COLO829 (cell line): ENCODE data around the gene IGFBP6.
A peak's percentile ranks its signal among the peaks of the same experiment; 100 is the strongest.
"Not testable (repeated sequence)": the region's sequence is repeated elsewhere in the genome, so short reads cannot be mapped to it uniquely, and the experiment has no call there.

Experiments used
- DNase-seq: peaks from one replicate; pipeline ENCODE4 v3.0.0; 2012; ENCODE audit warnings: low spot score

The IGFBP6 gene

GRCh38 chr12:53096759-53097158, 708 bp upstream of the IGFBP6 start:
- no peak for DNase-seq

DNA sequence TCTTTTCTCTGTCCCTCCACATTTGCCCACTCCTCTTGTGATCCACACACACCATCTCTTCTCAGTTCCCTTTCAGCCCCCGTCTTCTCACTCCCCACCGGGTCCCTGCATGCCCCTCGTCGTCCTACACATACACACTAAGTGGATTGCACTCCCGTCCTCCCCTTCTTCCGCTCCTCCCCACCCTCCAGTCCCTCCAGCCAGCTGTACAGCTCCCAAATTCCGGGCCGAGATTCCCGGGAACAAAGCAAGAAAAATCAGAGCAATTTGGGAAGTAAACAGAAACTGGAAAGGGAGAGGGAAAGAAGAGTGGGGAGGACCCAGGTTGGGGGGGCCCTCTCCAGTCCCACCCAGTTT, 282 bp upstream of the IGFBP6 start:
- DNase-seq: no peak

GRCh38 chr12:53098354-53098981, 1.0 kb downstream of the IGFBP6 start:
- no peak for DNase-seq

DNA sequence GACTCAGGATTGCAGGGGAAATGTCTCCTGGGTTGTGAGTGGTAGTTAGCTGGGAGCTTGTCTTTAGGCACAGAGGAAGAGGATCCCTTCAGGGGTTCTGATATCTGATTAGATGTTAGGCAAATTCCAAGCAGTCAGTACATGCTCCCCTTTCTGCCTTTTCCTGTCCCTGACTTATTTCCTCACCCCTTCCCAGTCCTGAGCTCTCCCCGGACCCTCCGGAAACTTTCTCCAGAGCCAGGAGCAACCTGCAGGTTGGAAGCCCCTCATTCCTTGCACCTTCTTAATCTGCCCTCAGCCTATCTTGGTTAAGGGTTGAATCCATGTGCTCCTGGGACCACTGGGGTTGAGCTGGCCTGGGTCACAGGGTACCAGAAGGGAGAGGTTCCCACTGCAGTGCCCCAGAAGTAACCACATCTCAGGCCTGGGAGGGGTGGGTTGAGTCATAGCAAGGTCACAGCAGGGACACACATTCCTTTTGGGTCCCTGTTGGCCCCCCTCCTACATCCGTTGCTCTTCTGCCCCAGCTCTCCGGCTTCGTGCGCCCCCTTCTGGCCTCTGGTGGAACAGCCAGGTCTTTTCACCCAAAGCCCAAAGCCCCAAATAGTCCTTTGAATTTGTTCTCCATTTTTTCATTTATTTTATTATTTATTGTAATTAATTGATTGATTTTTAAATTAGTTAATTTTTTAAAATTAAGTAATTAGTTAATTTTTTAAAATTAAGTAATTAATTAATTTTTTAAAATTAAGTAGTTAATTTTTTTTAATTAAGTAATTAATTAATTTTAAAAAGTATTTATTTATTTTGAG, 1.8 kb downstream of the IGFBP6 start:
- peak; percentile 97 for DNase-seq

DNA sequence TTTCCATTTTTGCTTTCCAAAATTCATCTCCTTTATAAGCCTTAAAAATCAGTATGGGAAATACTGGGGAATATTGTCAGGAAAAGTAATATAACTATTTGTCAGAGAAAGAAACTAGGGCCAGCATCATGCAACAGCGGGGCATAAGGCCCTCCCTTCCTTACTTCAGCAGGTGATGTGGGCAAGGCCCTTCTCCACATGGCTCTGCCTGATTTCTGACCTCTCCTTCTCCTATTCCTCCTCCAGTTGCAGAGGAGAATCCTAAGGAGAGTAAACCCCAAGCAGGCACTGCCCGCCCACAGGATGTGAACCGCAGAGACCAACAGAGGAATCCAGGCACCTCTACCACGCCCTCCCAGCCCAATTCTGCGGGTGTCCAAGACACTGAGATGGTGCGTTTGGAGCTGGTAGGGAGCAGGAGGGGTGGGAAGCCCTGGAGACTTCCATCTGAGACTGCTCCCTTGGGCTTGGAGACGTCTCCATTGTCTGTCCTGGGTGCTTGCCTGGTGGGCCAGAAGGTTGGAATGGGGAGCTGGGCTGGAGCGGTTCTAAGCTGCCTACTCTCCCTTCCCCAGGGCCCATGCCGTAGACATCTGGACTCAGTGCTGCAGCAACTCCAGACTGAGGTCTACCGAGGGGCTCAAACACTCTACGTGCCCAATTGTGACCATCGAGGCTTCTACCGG, 3.1 kb downstream of the IGFBP6 start:
- no peak for DNase-seq

DNA sequence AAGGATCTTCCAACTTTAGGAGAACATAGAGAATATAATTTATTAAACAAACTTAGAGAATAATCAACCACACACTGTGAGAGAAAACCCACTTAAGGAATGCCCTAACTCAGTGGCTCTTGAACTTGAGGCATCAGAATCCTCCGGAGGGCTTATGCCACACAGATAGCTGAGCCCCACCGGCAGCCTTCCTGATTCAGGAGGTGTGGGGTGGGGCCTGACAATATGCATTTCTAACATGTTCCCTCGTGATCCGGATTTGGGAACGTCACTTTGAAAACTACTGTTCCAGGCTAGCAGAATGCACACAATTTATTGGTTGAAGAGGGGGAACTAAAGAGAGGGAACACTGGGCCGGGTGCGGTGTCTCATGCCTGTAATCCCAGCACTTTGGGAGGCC, 3.8 kb downstream of the IGFBP6 start:
- no peak for DNase-seq

DNA sequence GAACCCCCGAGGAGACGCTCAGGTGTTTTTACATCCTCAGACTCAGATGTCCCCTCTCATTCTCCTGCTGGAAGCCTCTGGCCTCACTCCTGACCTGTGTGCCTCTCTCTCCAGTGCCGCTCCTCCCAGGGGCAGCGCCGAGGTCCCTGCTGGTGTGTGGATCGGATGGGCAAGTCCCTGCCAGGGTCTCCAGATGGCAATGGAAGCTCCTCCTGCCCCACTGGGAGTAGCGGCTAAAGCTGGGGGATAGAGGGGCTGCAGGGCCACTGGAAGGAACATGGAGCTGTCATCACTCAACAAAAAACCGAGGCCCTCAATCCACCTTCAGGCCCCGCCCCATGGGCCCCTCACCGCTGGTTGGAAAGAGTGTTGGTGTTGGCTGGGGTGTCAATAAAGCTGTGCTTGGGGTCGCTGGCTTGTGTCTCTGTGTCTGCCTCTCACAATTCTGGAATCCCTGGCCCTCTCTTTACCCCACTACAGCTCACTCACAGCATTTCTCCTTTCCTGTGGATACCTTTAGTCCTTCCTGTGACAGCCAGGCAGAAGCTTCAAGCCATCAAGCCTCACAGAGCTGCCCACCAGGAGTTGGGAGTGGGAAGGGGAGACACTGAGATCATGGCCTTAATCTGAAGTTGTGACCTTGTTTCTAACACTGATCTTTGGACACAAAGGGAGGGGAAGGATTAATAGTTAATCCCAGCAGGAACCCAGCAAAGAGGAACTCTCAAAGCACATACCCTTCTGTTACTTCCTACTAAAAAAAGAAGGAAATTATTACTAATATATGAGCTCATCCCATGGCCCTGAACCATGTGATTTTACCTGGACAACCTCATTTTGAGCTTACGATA, 4.7 kb downstream of the IGFBP6 start:
- no peak for DNase-seq

DNA sequence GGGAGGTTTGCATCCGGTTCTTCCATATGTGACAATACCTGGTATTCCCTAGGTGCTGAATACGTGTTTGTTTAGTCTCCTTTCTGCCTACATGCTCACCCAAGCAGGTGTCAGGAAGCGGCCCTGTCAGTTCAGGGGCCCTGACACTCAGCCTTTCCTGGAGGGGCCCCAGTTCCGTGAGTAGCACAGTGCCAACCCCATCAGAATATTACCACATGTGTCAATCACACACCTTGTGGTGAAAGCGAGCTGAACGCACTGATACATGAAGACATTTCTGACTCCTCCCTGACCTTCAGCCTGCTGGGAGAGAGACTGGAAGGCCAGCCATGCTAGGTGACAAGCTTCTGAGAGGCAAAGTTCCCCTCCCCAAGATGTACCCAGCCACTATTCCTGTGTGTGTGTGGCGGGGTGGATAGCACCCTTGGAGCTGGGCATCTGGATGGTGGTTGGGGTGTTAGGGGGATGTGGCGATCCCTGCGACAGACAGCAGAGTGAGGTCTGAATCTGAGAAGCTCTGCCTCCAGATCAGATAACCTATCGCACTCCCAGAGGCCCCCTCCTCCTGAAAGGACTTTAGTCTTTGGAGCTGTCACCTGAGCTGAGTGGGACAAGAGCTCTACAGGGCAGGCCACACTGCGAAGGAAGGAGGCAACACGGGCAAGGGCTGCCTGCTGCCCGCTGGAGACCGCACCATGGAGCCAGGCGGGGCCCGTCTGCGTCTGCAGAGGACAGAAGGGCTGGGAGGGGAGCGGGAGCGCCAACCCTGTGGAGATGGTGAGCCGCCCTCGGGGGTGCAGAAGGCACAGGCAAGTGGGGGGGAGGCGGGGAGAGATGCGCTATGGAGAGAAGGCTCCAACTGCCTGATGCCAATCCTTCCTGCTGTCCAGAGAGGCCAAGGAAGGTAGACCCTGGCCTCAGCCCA, 5.7 kb downstream of the IGFBP6 start, which contains the start of gene SOAT2:
Gene SOAT2 (plus strand): TSS at position 604 of the 925 bp plus-strand sequence. CDS start 92 bp downstream, at position 696.
- DNase-seq: no peak

DNA sequence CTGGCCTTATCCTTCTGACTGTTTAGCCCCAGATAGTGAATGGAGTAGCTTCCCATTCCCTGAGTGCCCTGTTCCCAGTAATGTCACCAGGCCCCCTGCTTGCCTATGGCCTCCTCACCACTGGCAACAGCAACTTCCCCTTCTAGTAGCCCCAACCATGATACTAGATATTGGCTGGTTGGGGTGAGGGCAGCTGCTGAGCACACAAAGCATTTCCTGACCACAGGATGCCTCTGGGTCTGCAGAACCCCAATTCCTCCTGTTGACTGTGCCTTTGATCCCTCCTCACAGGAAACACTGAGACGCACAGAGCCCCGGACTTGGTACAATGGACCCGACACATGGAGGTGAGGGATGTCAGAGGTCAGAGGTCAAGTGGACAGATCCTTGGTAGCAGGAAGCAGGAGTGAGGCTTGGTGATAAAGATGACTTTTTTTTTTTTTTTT, 6.4 kb downstream of the IGFBP6 start:
- no peak for DNase-seq

GRCh38 chr12:53105256-53105655, 7.8 kb downstream of the IGFBP6 start:
- no peak for DNase-seq

GRCh38 chr12:53105712-53106439, 8.4 kb downstream of the IGFBP6 start:
- no peak for DNase-seq

- DNase-seq: no peak
Measured at GRCh38 chr12:53107122-53107521, 9.7 kb downstream of the IGFBP6 start.

GRCh38 chr12:53112431-53112830, 15.0 kb downstream of the IGFBP6 start:
- DNase-seq: not testable (repeated sequence)

DNA sequence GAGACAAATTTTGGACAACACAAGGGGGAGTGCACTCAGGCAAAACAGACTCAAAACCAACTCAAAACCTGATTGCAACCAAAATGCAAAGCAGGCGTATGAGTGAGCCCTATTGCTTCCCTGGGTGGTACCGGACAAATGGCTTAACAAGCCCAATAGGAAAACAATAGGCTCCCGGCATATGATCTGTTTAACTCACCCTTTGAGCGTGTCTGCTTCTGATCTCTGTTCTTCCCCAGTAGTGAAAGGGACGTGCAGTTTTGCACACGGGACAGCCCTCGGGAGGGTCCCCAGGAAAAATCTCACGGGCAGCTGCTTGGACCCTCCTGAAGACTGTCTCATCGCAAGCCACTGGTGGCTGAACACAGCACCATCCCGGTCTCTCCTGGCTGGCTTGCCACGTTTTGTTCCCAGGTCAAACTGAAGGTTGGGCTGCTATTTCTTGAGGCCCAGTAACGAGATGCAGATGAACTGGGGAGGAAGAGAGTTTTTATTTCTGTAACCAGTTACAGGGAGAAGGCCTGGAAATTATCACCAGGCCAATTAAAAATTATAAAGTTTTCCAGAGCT, 15.8 kb downstream of the IGFBP6 start:
- DNase-seq: no peak

DNA sequence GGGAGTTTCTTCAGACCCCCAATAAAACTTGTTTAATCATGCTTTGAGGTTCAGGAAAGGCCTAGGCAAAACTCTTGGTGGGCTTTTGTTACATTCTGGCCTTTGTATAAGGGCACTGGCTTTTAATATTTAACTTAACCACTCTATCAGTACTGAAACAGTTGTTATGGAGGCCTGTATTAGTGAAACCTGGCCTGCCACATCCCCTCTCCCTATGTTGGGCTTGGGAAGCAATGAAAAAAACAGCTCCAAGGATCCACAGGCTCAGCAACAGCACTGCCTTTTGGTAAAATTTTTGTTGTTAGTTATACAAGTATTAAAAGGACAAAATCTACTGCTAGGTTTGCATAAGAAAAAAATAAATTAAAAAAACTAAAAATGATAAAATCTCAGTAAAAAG, 16.5 kb downstream of the IGFBP6 start:
- DNase-seq: no peak

DNA sequence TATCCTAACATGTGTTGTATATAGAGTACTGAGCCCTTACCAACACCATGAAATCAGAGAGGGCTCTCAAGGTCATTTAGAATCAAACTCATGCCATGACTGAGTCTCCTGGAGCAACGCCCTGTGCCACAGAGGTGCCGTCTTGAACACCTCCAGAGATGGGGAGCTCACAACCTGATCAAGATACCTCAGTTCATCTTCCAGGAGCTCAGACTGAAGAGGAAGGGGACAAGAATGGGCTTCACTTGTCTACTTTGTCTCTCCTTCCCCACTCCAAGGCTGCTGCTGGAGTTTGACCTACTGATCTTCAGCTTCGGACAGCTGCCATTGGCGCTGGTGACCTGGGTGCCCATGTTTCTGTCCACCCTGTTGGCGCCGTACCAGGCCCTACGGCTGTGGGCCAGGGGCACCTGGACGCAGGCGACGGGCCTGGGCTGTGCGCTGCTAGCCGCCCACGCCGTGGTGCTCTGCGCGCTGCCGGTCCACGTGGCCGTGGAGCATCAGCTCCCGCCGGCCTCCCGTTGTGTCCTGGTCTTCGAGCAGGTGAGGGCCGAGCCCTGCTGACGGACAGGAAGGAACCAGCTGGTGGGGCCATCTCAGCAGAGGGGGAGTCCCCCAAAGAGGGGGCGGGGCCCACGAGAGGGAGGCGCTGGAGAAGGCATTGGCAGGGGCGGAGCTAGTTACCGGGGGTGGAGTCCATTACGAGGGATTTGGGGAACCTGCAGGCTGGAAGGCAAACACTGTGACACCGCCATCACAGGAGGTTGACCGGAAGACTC, 17.8 kb downstream of the IGFBP6 start:
- DNase-seq: no peak

- no peak for DNase-seq
Measured at GRCh38 chr12:53115891-53116648, 18.6 kb downstream of the IGFBP6 start.

DNA sequence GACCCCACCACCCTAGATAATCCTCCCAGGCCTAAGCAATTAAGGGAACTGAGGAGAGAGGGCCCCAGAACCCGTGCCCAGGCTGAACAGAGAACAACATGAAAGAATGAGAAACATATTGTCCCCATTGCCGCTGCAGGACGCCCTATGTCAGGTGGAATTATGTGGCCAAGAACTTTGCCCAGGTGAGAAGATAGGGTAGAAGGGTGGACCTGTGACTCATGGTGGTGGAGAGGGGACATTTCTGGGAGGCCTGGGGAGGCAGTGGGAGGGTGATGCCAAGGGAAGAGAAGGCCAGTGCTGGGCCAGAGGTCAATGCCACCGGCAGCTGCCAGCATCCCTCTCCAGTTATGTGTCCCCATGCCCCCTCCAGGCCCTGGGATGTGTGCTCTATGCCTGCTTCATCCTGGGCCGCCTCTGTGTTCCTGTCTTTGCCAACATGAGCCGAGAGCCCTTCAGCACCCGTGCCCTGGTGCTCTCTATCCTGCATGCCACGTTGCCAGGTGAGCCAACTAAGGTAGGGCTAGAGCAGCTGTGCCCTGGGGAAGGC, 21.4 kb downstream of the IGFBP6 start:
- no peak for DNase-seq
